ENCODE results near the gene GAMT. TPM values are rescaled to one million over a fixed set of nuclear protein-coding genes. Genes with fewer than 3 reads are reported as not detected.

The GAMT gene
- total and polyA plus RNA-seq, 8 donors, result 5.9 to 26.1 (median 23.3) TPM

- intact Hi-C loops (cut with DNase I), result no loop called here
- ATAC-seq (no peak), DNase-seq (peak in 1 of 4 donors; percentile 76)
These were observed 32.0 kb upstream of the GAMT start for GRCh38 chr19:1433119-1434039.

GRCh38 chr19:1432507-1432887 lies 31.2 kb upstream of the GAMT start:
- Histone ChIP-seq H3K36me3 (peaks cover 0 to 83% of the 10 kb centered on the region in 2 donors), H3K4me3 (no peak overlapping the region), H3K4me1 (peaks cover 0 to under 1% of the 10 kb centered on the region in 2 donors), H3K9me3 (no peaks in the 10 kb centered on the region), H3K27me3 (no peaks in the 10 kb centered on the region), H3K27ac (no peak overlapping the region)
- no peak for TF ChIP-seq CTCF (IDR thresholded peaks at IDR 0.05)
- intact Hi-C loops (cut with DNase I), result no loop called here
- no peak for ATAC-seq
- no peak for DNase-seq

More at GRCh38 chr19:1433119-1434039, 32.0 kb upstream of the GAMT start:
- Histone ChIP-seq H3K27me3 (no peaks in the 10 kb centered on the region), H3K36me3 (peaks cover 0 to 74% of the 10 kb centered on the region in 2 donors), H3K9me3 (no peaks in the 10 kb centered on the region), H3K27ac (no peak overlapping the region), H3K4me3 (no peak overlapping the region), H3K4me1 (peaks cover 0 to 7% of the 10 kb centered on the region in 2 donors)
- no peak for TF ChIP-seq CTCF (IDR thresholded peaks at IDR 0.05)

- Histone ChIP-seq H3K4me3 (no peak overlapping the region), H3K27me3 (no peaks in the 10 kb centered on the region), H3K4me1 (no peaks in the 10 kb centered on the region), H3K36me3 (peaks cover 0 to 89% of the 10 kb centered on the region in 2 donors), H3K27ac (no peak overlapping the region), H3K9me3 (no peaks in the 10 kb centered on the region)
- ATAC-seq, result no peak
- intact Hi-C loops (cut with DNase I), result no loop called here
- no peak for DNase-seq
- TF ChIP-seq CTCF (IDR thresholded peaks at IDR 0.05), result no peak
These were observed 30.6 kb upstream of the GAMT start for GRCh38 chr19:1431759-1432506.

GRCh38 chr19:1430246-1430645 lies 28.9 kb upstream of the GAMT start:
- Histone ChIP-seq H3K36me3 (peaks cover 0 to 100% of the 10 kb centered on the region in 2 donors), H3K27ac (no peak overlapping the region), H3K4me1 (no peaks in the 10 kb centered on the region), H3K4me3 (no peak overlapping the region), H3K9me3 (no peaks in the 10 kb centered on the region), H3K27me3 (no peaks in the 10 kb centered on the region)
- DNase-seq (peak in 1 of 4 donors; percentile 65), ATAC-seq (no peak)
- intact Hi-C loops (cut with DNase I), result no loop called here
- no peak for TF ChIP-seq CTCF (IDR thresholded peaks at IDR 0.05)

- Histone ChIP-seq H3K9me3 (no peaks in the 10 kb centered on the region), H3K27me3 (no peaks in the 10 kb centered on the region), H3K36me3 (peaks cover 0 to 100% of the 10 kb centered on the region in 2 donors), H3K27ac (no peak overlapping the region), H3K4me1 (no peaks in the 10 kb centered on the region), H3K4me3 (no peak overlapping the region)
- ATAC-seq, result peak; percentile 54
- intact Hi-C loops (cut with DNase I), result no loop called here
- no peak for DNase-seq
- TF ChIP-seq CTCF (IDR thresholded peaks at IDR 0.05), result no peak
These were observed 28.4 kb upstream of the GAMT start for GRCh38 chr19:1429750-1430149.
